KG1 (cell line): ENCODE data around the gene POR.

Source experiments
- DNase-seq: peaks from one replicate; lab custom pipeline; 2025; lab: John Stamatoyannopoulos, UW

Gene POR

DNA sequence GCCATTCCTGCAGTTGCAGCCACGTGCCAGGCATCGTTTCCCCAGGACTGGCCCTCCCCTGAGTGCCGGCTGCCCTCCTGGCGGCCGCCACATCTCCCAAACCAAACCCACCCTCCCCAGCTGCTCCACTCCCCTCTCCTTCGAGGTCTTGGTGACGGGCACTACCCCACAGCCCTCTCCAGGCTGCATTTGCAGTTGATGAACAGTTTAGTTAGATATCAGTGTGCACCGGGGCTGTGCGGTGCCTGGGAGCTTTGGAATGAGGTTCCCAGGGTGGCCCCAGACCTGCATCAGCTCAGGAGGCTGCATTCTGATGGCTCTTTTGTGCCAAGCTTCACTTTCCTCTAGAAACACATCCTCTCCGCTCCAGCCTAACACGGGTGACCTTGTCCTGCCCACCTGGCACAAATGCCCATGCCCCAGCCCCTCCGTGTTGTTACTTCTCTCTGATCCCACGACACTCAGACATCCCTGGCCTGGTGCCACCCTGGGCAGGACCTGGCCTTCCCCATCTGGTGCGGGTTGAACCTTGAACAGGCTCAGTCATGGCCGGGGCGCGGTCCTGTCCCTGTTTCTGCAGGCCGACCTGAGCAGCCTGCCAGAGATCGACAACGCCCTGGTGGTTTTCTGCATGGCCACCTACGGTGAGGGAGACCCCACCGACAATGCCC is 64.9 kb downstream of the POR start:
- DNase-seq: no peak

DNA sequence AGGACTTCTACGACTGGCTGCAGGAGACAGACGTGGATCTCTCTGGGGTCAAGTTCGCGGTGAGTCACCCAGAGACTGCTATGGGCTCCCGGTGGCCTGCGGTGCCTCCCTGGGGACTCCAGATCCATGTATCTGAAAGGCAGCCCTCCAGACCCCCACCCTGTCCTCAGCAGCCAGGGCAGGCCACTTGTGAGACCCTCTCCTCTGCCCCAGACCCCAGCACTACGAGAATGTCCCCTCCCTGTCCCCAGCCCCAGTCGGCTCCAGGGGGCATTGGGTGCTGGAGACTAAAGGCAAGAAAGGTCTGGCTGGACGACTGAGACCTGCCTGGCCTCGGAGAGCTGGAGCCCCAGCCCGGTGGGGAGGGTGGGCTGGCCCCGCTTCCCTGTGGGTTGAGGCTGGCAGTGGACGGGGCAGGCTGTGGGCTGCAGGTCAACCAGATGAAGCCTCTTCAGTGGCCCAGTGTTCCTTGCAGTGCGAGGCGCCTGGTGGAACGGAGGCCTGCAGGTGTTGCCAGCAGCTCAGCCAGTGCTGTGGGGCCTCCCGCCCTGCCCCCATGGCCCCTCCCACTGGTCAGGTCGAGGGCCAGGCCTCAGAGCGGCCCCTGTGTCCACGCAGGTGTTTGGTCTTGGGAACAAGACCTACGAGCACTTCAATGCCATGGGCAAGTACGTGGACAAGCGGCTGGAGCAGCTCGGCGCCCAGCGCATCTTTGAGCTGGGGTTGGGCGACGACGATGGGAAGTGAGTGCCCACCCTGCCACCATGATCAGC is 65.7 kb downstream of the POR start:
- DNase-seq: no peak

DNA sequence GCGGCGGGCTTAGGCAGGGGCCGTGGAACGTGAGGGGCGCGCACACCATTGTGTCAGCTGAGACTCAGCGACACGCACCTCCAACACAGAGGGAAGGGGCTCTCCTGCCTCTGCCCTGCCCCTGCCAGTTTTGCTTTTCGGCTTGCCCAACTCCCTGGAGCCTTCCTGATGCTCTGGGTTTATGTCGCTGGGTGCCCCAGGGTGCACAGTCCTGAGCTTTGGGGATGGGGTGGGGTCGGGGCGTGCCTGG is 66.2 kb downstream of the POR start:
- DNase-seq: no peak

DNA sequence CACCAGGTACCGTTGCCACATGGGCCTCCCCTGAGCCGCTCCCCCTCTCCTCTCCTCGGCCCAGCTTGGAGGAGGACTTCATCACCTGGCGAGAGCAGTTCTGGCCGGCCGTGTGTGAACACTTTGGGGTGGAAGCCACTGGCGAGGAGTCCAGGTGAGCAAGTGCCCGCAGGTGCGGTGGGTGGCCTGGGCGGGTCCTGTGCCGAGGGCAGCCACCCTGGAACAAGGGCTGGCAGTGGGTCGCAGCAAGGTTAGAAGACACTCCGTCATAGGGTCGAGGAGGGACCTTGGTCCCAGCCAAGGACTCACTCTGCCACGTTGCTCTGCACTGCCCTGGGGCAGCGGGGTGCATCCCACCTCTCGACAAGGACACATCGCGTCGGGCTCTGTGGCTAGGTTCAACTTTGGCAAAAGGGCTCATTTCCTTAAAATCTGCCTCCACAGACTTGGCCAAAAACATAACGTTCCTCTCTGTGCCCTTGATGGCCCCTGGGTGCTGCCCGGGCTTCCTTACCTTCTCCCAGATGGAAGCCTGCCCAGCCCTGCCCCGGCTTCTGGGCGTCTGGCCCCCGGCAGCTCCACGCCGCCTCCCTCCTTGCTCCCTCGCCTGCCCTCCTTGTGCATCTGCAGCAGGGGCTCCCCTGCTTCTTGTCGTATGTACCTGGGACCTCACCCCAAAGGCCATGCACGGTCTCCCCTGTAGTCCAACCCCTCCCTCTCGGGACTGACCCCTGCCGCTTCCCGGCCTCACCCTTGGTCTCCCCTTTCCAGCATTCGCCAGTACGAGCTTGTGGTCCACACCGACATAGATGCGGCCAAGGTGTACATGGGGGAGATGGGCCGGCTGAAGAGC is 66.7 kb downstream of the POR start:
- DNase-seq: no peak

DNA sequence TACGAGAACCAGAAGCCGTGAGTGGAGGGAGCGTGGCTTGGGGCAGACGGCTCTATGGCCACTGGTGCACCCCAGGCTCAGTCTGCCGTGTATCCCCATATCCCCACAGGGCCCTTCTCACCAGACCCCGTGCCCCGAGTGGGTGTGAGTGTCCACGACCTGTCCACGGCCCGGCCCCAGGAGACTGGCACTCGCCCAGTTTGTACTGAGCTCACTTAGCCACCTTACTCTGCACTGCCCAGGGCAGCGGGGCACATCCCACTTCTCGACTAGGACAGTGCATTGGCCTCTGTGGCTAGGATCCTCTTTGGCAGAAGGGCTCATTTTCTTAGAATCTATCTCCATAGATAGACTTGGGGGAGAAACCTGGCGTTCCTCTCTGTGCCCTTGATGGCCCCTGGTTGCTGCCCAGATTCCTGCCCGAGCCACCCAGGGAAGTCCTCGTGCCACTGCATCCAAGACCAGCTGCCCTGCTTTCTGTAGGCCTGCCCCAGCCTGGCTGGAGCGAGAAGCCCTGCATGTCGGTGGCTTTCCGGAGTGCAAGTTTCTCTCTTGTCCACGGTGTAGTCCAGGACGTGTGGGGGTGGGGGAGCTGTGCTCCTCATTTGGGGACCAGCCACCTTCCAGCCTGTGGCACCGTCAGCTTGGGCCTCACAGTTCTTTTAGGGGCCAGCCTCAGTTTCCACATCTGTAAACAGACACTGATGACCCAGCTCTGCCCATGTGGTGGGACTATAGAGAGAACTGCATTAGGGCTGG is 67.5 kb downstream of the POR start:
- DNase-seq: no peak

DNA sequence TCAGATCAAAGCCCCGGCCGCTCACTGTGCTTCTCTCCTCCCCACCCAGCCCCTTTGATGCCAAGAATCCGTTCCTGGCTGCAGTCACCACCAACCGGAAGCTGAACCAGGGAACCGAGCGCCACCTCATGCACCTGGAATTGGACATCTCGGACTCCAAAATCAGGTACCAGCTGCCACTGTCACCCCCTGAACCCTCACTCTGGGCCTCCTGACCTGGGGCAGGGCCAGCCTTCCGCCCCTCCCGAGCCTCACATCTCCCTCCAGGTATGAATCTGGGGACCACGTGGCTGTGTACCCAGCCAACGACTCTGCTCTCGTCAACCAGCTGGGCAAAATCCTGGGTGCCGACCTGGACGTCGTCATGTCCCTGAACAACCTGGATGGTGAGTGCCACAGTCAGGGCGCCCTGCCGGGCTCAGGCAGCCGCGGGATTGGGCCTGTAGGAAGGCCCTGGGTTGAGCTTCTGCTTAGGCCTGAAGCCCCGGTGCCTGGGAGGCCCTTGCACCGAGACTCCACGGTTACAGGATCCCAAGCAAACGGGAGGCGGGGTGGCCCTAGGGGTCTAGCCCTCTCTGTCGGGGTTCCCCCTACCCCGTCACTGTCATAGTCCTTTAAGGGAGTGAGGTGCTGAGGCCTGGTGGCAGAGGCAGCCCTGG is 68.6 kb downstream of the POR start:
- DNase-seq: no peak

DNA sequence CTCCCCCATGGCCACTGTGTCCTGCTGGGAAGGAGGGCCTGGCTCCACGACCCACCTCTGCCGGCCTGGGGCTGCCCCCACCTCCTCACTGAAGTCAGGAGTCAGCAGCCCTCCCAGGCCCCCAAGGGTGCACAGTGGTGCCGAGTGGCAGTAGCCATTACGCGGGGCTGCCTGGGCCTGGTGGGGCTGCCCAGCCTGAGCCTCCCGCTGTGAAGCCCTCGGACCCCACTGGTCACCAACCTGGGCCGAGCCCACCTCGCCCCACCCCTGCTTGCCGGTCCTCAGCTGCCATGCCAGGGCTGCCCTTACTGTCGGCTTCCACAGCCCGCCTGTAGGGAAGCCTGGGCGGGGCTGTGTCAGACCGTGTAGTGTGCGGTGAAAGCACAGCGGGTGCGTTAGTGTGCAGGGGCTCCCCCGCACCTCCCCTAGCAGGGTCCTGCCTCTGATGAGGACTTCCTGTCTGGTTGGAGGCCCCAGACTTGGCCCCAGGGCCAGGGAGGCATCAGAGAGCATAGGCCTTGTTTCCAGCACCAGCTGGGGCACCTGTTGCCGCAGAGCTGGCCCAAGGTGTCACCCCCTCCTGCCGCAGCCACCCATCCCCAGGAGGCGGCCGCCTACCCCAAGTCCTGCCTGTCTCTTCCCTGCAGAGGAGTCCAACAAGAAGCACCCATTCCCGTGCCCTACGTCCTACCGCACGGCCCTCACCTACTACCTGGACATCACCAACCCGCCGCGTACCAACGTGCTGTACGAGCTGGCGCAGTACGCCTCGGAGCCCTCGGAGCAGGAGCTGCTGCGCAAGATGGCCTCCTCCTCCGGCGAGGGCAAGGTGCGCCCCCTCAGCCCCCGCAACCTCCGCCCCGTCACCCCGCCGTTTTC is 69.4 kb downstream of the POR start:
- DNase-seq: no peak

DNA sequence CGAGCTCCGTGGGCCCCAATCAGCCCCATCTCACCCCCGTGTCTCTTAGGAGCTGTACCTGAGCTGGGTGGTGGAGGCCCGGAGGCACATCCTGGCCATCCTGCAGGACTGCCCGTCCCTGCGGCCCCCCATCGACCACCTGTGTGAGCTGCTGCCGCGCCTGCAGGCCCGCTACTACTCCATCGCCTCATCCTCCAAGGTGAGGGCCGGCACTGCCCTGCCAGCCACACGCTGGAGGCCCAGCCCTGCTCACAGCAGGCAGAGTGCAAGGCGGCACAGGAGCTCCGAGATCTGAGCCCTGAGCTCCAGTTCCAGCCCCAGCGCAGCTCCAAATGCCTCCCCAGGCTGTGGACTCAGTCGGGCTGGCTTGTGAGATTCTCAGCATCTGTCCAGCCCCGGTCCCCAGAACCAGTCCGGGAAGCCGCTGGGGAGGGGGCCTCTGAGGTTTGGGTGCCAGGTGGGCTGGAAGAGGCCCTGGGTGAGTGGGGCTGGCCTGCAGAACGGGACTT is 70.1 kb downstream of the POR start:
- DNase-seq: no peak

DNA sequence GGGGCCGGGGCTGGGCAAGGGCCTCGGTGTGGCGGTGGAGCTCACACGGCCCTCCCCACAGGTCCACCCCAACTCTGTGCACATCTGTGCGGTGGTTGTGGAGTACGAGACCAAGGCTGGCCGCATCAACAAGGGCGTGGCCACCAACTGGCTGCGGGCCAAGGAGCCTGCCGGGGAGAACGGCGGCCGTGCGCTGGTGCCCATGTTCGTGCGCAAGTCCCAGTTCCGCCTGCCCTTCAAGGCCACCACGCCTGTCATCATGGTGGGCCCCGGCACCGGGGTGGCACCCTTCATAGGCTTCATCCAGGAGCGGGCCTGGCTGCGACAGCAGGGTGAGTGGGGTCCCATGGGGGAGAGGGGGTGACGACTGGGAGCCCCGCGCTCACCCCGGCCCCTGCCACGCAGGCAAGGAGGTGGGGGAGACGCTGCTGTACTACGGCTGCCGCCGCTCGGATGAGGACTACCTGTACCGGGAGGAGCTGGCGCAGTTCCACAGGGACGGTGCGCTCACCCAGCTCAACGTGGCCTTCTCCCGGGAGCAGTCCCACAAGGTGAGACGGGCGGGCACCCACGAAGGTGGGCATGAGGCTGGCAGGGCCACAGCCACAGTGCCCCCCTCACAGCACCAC is 70.7 kb downstream of the POR start:
- no peak for DNase-seq

DNA sequence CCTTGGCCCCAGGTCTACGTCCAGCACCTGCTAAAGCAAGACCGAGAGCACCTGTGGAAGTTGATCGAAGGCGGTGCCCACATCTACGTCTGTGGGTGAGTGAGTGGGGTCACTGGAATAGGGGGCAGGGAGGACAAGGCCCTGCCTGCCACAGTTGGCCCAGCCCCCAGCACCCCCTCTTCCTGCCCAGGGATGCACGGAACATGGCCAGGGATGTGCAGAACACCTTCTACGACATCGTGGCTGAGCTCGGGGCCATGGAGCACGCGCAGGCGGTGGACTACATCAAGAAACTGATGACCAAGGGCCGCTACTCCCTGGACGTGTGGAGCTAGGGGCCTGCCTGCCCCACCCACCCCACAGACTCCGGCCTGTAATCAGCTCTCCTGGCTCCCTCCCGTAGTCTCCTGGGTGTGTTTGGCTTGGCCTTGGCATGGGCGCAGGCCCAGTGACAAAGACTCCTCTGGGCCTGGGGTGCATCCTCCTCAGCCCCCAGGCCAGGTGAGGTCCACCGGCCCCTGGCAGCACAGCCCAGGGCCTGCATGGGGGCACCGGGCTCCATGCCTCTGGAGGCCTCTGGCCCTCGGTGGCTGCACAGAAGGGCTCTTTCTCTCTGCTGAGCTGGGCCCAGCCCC is 71.3 kb downstream of the POR start:
- DNase-seq: no peak

DNA sequence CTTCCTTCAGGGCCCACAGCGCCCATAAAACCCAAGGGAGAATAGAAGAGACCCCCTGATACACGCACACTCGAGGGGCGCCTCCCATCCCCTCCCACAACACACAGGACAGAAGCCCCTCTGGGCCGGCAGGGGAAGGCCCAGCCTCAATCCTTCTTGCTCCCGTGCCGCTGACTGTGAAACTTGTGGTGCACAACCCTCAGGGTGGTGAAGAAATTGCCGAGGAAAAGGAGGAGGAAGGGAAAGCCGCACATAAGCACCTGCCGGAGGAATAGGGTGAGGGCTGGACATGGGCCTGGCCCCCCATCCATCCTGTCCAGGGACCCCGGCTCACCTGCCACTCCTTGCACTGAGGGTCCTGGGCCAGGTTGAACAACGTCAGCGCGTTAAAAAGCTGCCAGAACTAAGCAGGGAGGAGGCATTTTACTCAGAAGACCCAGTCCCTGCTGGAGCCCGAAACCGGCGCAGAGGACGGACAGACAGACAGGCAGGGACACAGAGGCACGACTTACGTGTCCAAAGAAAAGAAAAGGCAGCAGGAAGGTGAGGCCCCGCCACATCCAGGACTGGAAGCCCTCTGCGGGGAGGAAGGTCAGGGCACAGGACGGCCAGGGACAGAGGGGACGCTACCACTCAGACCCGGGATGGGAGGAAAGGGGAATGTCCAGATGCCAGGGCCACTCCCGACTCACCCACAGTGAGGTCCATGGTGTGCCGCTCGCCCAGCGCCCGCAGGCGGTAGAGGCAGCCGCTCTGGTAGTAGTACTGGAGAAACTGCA is 72.3 kb downstream of the POR start:
- DNase-seq: no peak

DNA sequence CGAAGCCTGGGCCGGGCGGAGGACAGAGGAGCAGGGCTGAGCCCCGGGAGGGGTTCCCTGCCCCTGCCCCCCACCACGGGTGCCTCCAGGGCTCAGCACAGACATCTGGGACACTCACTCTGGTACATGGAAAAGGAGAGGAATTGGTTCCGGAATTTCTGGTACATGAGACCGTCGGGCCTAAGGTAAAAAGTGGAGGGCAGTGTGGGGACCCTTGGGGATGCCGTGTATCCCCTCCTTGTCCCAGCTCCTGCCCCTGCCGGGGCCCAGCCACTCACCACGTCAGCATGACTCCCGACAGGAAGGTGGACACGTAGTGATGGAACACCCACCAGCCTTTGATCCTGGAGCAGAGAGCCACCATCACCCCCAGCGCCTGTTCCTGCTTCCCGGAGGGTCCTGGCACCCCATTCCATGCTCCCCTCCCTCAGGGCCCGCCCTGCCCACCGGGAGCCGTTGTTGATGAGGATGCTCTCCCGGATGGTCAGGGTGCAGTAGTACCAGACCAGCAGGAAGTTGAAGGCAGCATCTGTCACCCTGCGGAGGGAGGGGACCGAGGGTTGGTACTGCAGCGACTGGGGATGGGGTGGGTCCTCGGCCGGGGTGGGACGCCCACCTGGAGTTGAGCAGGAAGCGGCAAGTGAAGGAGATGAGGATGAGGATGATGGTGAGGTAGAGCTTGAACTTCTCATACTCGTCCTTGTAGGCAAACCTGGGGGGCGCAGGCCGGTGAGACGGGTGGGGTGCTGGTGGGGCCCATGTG is 73.0 kb downstream of the POR start:
- DNase-seq: no peak

DNA sequence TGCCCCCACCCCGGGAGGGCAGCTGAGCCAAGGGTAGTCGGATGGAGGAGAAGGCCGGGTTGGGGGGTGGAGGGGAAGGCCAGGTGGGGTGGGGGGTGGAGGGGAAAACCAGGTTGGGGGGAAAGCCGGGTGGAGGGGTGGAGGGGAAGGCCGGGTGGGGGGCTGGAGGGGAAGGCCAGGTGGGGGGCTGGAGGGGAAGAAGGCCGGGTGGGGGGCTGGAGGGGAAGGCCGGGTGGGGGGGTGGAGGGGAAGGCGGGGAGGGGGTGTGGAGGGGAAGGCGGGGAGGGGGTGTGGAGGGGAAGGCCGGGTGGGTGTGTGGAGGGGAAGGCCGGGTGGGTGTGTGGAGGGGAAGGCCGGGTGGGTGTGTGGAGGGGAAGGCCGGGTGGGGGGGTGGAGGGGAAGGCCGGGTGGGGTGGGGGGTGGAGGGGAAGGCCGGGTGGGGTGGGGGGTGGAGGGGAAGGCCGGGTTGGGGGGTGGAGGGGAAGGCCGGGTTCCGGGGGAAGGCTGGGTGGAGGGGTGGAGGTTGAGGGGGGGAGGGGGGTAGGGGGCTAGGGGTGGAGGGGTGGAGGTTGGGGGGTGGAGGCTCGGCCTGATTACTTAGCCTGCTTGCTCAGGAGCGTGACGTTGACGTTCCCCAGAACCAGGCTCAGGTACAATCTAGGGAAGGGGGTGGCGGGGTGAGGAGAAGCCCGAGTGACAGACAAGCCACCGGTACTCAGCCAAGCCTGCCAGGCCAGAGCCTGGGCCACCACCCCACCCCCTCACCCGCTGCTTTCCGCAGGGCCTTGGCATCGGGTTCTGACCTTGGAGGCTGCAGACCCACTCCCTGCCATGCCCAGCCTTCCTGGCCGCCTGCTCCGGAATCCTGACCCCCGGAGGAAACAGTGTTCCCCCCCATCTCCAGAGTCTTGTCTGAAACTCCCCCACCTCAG is 73.9 kb downstream of the POR start:
- no peak for DNase-seq

DNA sequence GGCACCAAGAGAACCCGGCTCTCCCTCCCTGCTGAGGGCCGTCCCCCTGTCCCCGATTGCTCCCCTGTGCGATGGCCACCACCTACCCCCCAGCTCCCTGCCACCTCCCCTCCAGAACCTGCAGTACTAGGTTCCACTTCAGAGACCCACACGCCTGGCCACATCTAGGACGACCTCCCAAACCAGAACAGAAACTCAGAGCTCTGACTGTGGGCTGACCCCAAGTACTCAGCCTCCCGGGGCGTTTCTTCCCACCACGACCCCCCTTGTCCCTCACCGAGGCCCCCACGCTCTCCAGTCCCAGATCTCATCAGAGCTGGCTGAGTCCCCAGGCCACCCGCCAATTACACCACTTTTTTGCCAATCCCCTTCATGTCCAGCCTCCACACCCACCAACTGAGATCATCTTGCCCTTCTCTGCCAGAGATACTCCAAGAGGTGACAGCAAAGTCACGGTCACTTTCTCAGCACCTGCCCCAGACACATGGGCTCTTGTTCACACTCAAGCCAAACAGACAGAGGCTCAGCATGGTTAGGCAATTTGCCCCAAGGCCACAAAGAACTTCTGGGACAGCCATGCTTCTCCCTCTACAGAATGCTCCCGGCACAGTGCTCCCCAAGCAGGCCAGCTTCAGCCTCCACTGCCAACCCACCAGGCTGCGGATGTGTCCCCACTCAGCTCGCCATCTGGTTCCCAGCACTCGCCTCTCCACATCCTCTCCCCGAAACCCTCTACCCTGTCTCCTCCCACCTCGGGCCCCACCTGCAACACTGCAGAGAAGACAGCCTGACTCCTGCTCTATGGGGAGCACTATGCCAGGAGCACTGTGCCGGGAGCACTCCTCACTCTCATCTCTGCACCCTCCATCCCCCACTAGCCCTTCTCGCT is 74.8 kb downstream of the POR start:
- DNase-seq: no peak

DNA sequence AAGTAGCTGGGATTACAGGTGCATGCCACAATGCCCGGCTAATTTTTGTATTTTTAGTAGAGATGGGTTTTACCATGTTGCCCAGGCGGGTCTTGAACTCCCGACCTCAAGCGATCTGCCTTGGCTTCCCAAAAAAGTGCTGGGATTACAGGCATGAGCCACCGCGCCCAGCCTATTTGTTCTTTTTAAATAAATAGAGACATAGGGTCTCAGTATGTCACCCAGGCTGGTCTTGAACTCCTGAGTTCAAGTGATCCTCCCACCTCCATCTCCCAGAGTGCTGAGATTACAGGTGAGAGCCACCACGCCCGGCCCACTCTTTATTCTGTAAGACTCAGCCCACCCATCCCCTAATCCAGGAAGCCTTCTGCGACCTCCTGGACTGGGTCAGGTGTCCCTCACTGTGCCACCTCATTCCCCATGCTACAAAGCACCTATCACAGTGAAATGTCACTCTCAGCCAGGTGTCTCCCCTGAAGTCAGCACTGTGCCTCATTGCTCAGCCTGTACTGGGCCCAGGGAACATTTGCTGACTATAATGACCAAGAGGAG is 76.7 kb downstream of the POR start:
- DNase-seq: no peak
